ENCODE data around the gene VTI1B.

VTI1B gene

GRCh38 chr14:67679006-67679405 lies 4.6 kb upstream of the VTI1B start:
- no peak for DNase-seq (ENCODE audit: low read depth, low spot score)

- no peak for DNase-seq (ENCODE audit: low read depth, low spot score)
Observed at GRCh38 chr14:67675219-67675582, 769 bp upstream of the VTI1B start.

GRCh38 chr14:67674139-67674479 lies 323 bp downstream of the VTI1B start:
- no peak for DNase-seq (ENCODE audit: low read depth, low spot score)

GRCh38 chr14:67673451-67673850 lies 981 bp downstream of the VTI1B start:
- DNase-seq (ENCODE audit: low read depth, low spot score), result no peak

GRCh38 chr14:67668559-67668958 lies 5.9 kb downstream of the VTI1B start:
- DNase-seq (ENCODE audit: low read depth, low spot score), result no peak

- DNase-seq (ENCODE audit: low read depth, low spot score), result no peak
Observed at GRCh38 chr14:67666750-67667449, 7.5 kb downstream of the VTI1B start.

- no peak for DNase-seq (ENCODE audit: low read depth, low spot score)
Observed at GRCh38 chr14:67665868-67666267, 8.6 kb downstream of the VTI1B start.

- no peak for DNase-seq (ENCODE audit: low read depth, low spot score)
Observed at GRCh38 chr14:67663633-67664032, 10.8 kb downstream of the VTI1B start.

- no peak for DNase-seq (ENCODE audit: low read depth, low spot score)
Observed at GRCh38 chr14:67653651-67654280, 20.7 kb downstream of the VTI1B start.

- DNase-seq (ENCODE audit: low read depth, low spot score), result no peak
Observed at GRCh38 chr14:67652189-67652588, 22.2 kb downstream of the VTI1B start.

GRCh38 chr14:67650694-67651093 lies 23.7 kb downstream of the VTI1B start:
- no peak for DNase-seq (ENCODE audit: low read depth, low spot score)

- DNase-seq (ENCODE audit: low read depth, low spot score), result no peak
Observed at GRCh38 chr14:67650151-67650550, 24.3 kb downstream of the VTI1B start.

- DNase-seq (ENCODE audit: low read depth, low spot score), result no peak
Observed at GRCh38 chr14:67646131-67646530, 28.3 kb downstream of the VTI1B start.

GRCh38 chr14:67645414-67645813 lies 29.0 kb downstream of the VTI1B start:
- no peak for DNase-seq (ENCODE audit: low read depth, low spot score)

GRCh38 chr14:67644428-67644827 lies 30.0 kb downstream of the VTI1B start:
- no peak for DNase-seq (ENCODE audit: low read depth, low spot score)

GRCh38 chr14:67643713-67644112 lies 30.7 kb downstream of the VTI1B start:
- no peak for DNase-seq (ENCODE audit: low read depth, low spot score)

- DNase-seq (ENCODE audit: low read depth, low spot score), result no peak
Observed at GRCh38 chr14:67641902-67642749, 32.3 kb downstream of the VTI1B start.

GRCh38 chr14:67641480-67641879 lies 33.0 kb downstream of the VTI1B start:
- no peak for DNase-seq (ENCODE audit: low read depth, low spot score)

GRCh38 chr14:67638642-67639041 lies 35.8 kb downstream of the VTI1B start:
- no peak for DNase-seq (ENCODE audit: low read depth, low spot score)

- DNase-seq (ENCODE audit: low read depth, low spot score), result no peak
Observed at GRCh38 chr14:67636361-67636919, 38.0 kb downstream of the VTI1B start.

GRCh38 chr14:67633451-67634147 lies 40.8 kb downstream of the VTI1B start:
- DNase-seq (ENCODE audit: low read depth, low spot score), result no peak

GRCh38 chr14:67630938-67631337 lies 43.5 kb downstream of the VTI1B start:
- DNase-seq (ENCODE audit: low read depth, low spot score), result no peak
